H1 (cell line): ENCODE measurements around the gene PDK2. TPM values are rescaled to one million over a fixed set of nuclear protein-coding genes. Genes with fewer than 3 reads are reported as not detected.

ENCODE experiments used
- CTCF ChIA-PET: fragments of 300-600 bp; sonication (Branson Sonifier 250); formaldehyde crosslinking; loops from one replicate; lab custom pipeline; 2021; ENCODE audit not compliant: partially characterized antibody; lab: Charles Lee
- POLR2A ChIA-PET: fragments of 300-600 bp; sonication (Branson Sonifier 250); formaldehyde crosslinking; loops from one replicate; lab custom pipeline; 2021; ENCODE audit warnings: inconsistent platforms; ENCODE audit not compliant: partially characterized antibody; lab: Charles Lee
- DNase-seq, 2 experiments: peaks; one replicate each; pipeline versions ENCODE4 v3.0.0 to v3.0.0-alpha.2; 2010 to 2022; ENCODE audit warnings: low spot score in 2 of 2, low read depth in 1 of 2, mixed read lengths in 1 of 2
- FAIRE-seq: peaks from 2 replicates; lab custom pipeline; 2011; peaks lifted over from hg19 to GRCh38; lab: Jason Lieb, UNC
- H2AFZ ChIP-seq: 2 replicates; pipeline ENCODE4 v1.8.1; 2012; ENCODE audit warnings: low read length, inconsistent platforms
- H2AK5ac ChIP-seq: 2 replicates; pipeline ENCODE4 v1.6.1; 2013; ENCODE audit warnings: low read depth, low read length
- H2BK120ac ChIP-seq: replicated peaks from 2 replicates; pipeline ENCODE3; 2013; ENCODE audit warnings: low read depth, low read length, inconsistent platforms
- H2BK12ac ChIP-seq: 2 replicates; pipeline ENCODE4 v1.6.1; 2013; ENCODE audit warnings: low read depth, low read length
- H2BK15ac ChIP-seq: 2 replicates; pipeline ENCODE4 v1.6.1; 2013; ENCODE audit warnings: low read length
- H2BK20ac ChIP-seq: 2 replicates; pipeline ENCODE4 v1.6.1; 2013; ENCODE audit warnings: low read length
- H2BK5ac ChIP-seq: 2 replicates; pipeline ENCODE4 v1.6.1; 2013; ENCODE audit warnings: low read depth, low read length
- H3K14ac ChIP-seq: 2 replicates; pipeline ENCODE4 v1.6.1; 2013; ENCODE audit warnings: inconsistent platforms; ENCODE audit not compliant: insufficient read length
- H3K18ac ChIP-seq: 2 replicates; pipeline ENCODE4 v1.6.1; 2013; ENCODE audit warnings: low read length; ENCODE audit errors: extremely low read depth
- H3K23ac ChIP-seq: 2 replicates; pipeline ENCODE4 v1.6.1; 2013; ENCODE audit warnings: inconsistent platforms; ENCODE audit not compliant: insufficient read length
- H3K23me2 ChIP-seq: 2 replicates; pipeline ENCODE4 v1.6.1; 2013; ENCODE audit warnings: low read depth, low read length
- H3K27ac ChIP-seq: 2 replicates; pipeline ENCODE4 v1.6.1; 2011; ENCODE audit warnings: low read depth, low read length, inconsistent platforms
- H3K27me3 ChIP-seq, 4 experiments: replicated peaks in 1 of 4; 1 replicate in 1 of 4; 2 replicates in 3 of 4; pipeline versions ENCODE4 v1.6.1 to v1.8.1; 2011 to 2013; ENCODE audit warnings: low read length in 3 of 4, mild to moderate bottlenecking in 3 of 4, inconsistent platforms in 2 of 4, mixed read lengths in 2 of 4, moderate library complexity in 1 of 4; ENCODE audit not compliant: control insufficient read depth in 3 of 4, insufficient read depth in 3 of 4; ENCODE audit errors: extremely low read depth in 1 of 4
- H3K36me3 ChIP-seq, 4 experiments: 2 replicates each; pipeline versions ENCODE4 v1.6.1 to v1.8.1; 2011 to 2013; ENCODE audit warnings: mild to moderate bottlenecking in 4 of 4, low read length in 3 of 4, moderate library complexity in 2 of 4, control low read depth in 1 of 4, inconsistent platforms in 1 of 4; ENCODE audit not compliant: insufficient read depth in 4 of 4, control insufficient read depth in 2 of 4
- H3K4ac ChIP-seq: replicated peaks from 2 replicates; pipeline ENCODE3; 2013; ENCODE audit warnings: low read length, low read depth, mixed read lengths, inconsistent platforms; ENCODE audit not compliant: insufficient read length
- H3K4me1 ChIP-seq, 4 experiments: replicated peaks in 1 of 4; 1 replicate in 1 of 4; 2 replicates in 3 of 4; pipeline versions ENCODE4 v1.6.1 to v1.8.1; 2011 to 2013; ENCODE audit warnings: low read length in 3 of 4, inconsistent platforms in 2 of 4, mixed read lengths in 1 of 4; ENCODE audit not compliant: insufficient read depth in 4 of 4, control insufficient read depth in 3 of 4
- H3K4me2 ChIP-seq, 2 experiments: 2 replicates each; pipeline versions ENCODE4 v1.6.1 to v1.8.1; 2011 to 2013; ENCODE audit warnings: low read depth in 2 of 2, low read length in 2 of 2, control low read depth in 1 of 2, inconsistent platforms in 1 of 2, mild to moderate bottlenecking in 1 of 2; ENCODE audit not compliant: insufficient read depth in 1 of 2
- H3K4me3 ChIP-seq, 4 experiments: fragments of 200-600, 300-600 bp in 1 of 4; sonication (generic), shearing (Covaris generic), sonication (Bioruptor Twin) in 1 of 4; 2 replicates each; pipeline versions ENCODE4 v1.5.1 to v1.8.1; 2011 to 2016; ENCODE audit warnings: low read length in 4 of 4, low read depth in 3 of 4, control low read depth in 2 of 4, inconsistent platforms in 2 of 4, mild to moderate bottlenecking in 2 of 4, mixed read lengths in 1 of 4, moderate library complexity in 1 of 4; ENCODE audit not compliant: insufficient read depth in 2 of 4; ENCODE audit errors: extremely low read depth in 1 of 4
- H3K56ac ChIP-seq: replicated peaks from 2 replicates; pipeline ENCODE3; 2013; ENCODE audit warnings: low read depth, mild to moderate bottlenecking, mixed read lengths, low read length, inconsistent platforms; ENCODE audit not compliant: insufficient read length
- H3K79me1 ChIP-seq: 2 replicates; pipeline ENCODE4 v1.6.1; 2013; ENCODE audit warnings: low read depth, low read length, control low read depth
- H3K79me2 ChIP-seq, 2 experiments: 2 replicates each; pipeline versions ENCODE4 v1.6.1 to v1.8.1; 2012 to 2013; ENCODE audit warnings: low read length in 2 of 2, mild to moderate bottlenecking in 2 of 2, inconsistent platforms in 1 of 2; ENCODE audit not compliant: insufficient read depth in 2 of 2, control insufficient read depth in 1 of 2
- H3K9ac ChIP-seq, 4 experiments: replicated peaks in 1 of 4; 1 replicate in 1 of 4; 2 replicates in 3 of 4; pipeline versions ENCODE4 v1.6.1 to v1.8.1; 2011 to 2013; ENCODE audit warnings: low read depth in 3 of 4, low read length in 3 of 4, control low read depth in 2 of 4, mild to moderate bottlenecking in 2 of 4, moderate library complexity in 2 of 4, inconsistent platforms in 1 of 4; ENCODE audit errors: extremely low read depth in 1 of 4
- H3K9me3 ChIP-seq, 2 experiments: 2 replicates each; pipeline versions ENCODE4 v1.6.1 to v1.8.1; 2012 to 2013; ENCODE audit warnings: mild to moderate bottlenecking in 2 of 2, moderate library complexity in 2 of 2, control low read depth in 1 of 2, inconsistent platforms in 1 of 2, low read depth in 1 of 2, low read length in 1 of 2, mixed read lengths in 1 of 2; ENCODE audit not compliant: insufficient read depth in 2 of 2
- H4K20me1 ChIP-seq, 2 experiments: replicated peaks in 1 of 2; 2 replicates each; pipeline versions ENCODE3 to v1.8.1; 2011 to 2013; ENCODE audit warnings: inconsistent platforms in 2 of 2, low read length in 2 of 2, mild to moderate bottlenecking in 1 of 2; ENCODE audit not compliant: insufficient read depth in 2 of 2, control insufficient read depth in 1 of 2
- H4K5ac ChIP-seq: 2 replicates; pipeline ENCODE4 v1.6.1; 2013; ENCODE audit warnings: low read length, low read depth, mixed read lengths, inconsistent platforms; ENCODE audit not compliant: insufficient read length
- H4K8ac ChIP-seq: 2 replicates; pipeline ENCODE4 v1.8.0; 2013; ENCODE audit warnings: mild to moderate bottlenecking, moderate library complexity, low read length, inconsistent platforms; ENCODE audit not compliant: insufficient read depth; ENCODE audit errors: extremely low read depth
- H4K91ac ChIP-seq: replicated peaks from 2 replicates; pipeline ENCODE3; 2013; ENCODE audit warnings: low read length, mixed read lengths, inconsistent platforms; ENCODE audit not compliant: insufficient read length
- CBX5 ChIP-seq: fragments of 300-800, 300-1000 bp; sonication (generic); IDR thresholded peaks from 2 replicates; pipeline ENCODE4 v1.7.1; 2016; ENCODE audit warnings: antibody characterized with exemption, low read length, low read depth
- FOSL1 ChIP-seq: IDR thresholded peaks from 2 replicates; pipeline ENCODE4 v1.6.1; 2011; ENCODE audit warnings: mild to moderate bottlenecking, low read depth, low read length, moderate library complexity; ENCODE audit not compliant: insufficient read depth
- JUND ChIP-seq: IDR thresholded peaks from 2 replicates; pipeline ENCODE4 v1.6.1; 2011; ENCODE audit warnings: mild to moderate bottlenecking, improper control_type of control experiment, low read length
- RAD21 ChIP-seq, 2 experiments: IDR thresholded peaks in 1 of 2; conservative IDR thresholded peaks in 1 of 2; 2 replicates each; pipeline ENCODE4 v1.6.1; 2011; ENCODE audit warnings: low read depth in 2 of 2, low read length in 2 of 2, improper control_type of control experiment in 1 of 2, inconsistent platforms in 1 of 2, mild to moderate bottlenecking in 1 of 2, moderate library complexity in 1 of 2
- RNF2 ChIP-seq: fragments of 200-900, 300-1000 bp; sonication (generic); IDR thresholded peaks from 2 replicates; pipeline ENCODE4 v1.7.1; 2016; ENCODE audit warnings: borderline replicate concordance, low read depth, mild to moderate bottlenecking, antibody characterized with exemption, low read length; ENCODE audit not compliant: poor library complexity, severe bottlenecking; ENCODE audit errors: missing control alignments
- SIX5 ChIP-seq: IDR thresholded peaks from 2 replicates; pipeline ENCODE4 v1.6.1; 2011; ENCODE audit warnings: mild to moderate bottlenecking, low read depth, low read length
- SP2 ChIP-seq: IDR thresholded peaks from 2 replicates; pipeline ENCODE4 v1.6.1; 2012; ENCODE audit warnings: mild to moderate bottlenecking, low read length, inconsistent platforms
- YY1 ChIP-seq: IDR thresholded peaks from 2 replicates; pipeline ENCODE4 v1.6.1; 2011; ENCODE audit warnings: low read depth, mild to moderate bottlenecking, low read length
- WGBS, 2 experiments: shearing (Covaris generic) in 1 of 2; methylation state at CpG; one replicate each; pipeline versions ENCODE4 v1.1.6 to v1.1.7; 2013 to 2015; ENCODE audit warnings: low lambda C conversion rate in 2 of 2, mixed read lengths in 2 of 2, inconsistent platforms in 1 of 2, low coverage in 1 of 2, missing lambda C conversion rate in 1 of 2; ENCODE audit not compliant: insufficient replicate concordance in 2 of 2, insufficient coverage in 1 of 2, insufficient read length in 1 of 2; ENCODE audit errors: extremely low coverage in 1 of 2, missing lambda C conversion rate in 1 of 2; 5-methylcytosine and 5-hydroxymethylcytosine counted together
- polyA plus RNA-seq, 7 experiments: library from polyadenylated mRNA; depleted of rRNA in 3 of 7; stranded (reverse) in 5 of 7; unstranded in 2 of 7; fragments of >200 nt in 5 of 7; fragments of 200-250 nt in 2 of 7; gene quantifications; 1 replicate in 5 of 7; 2 replicates in 1 of 7; 4 replicates in 1 of 7; pipeline versions ENCODE4 v1.2.1 to v1.2.3, GENCODE V29; 2011 to 2013; ENCODE audit warnings: missing spikeins in 2 of 7, mixed read lengths in 2 of 7
- total RNA-seq: library from RNA; stranded (reverse); fragmentation: NEBNext Ultra II Directional; extraction: Animal tissue kit (Norgen Biotek cat#: 25700); gene quantifications from 2 replicates; pipeline ENCODE4 v1.2.1, GENCODE V29; 2021
- TF ChIP-seq, protein P1 (sequence below): IDR thresholded peaks from 2 replicates; pipeline ENCODE4 v1.6.1; 2012; ENCODE audit warnings: low read length, inconsistent platforms
- TF ChIP-seq, protein P2 (sequence below): IDR thresholded peaks from 2 replicates; pipeline ENCODE4 v1.6.1; 2012; ENCODE audit warnings: inconsistent platforms

Gene PDK2
- total and polyA plus RNA-seq, 2 of the 8 experiments (the other 6 are each of a cell fraction or from before 2014, with no cell fraction given) = 18.3 to 121 TPM

GRCh38 chr17:50108556-50108955, 13.4 kb downstream of the PDK2 start:
- Histone ChIP-seq H3K4me2 (no peak overlapping the region), H3K79me2 (no peaks in the 10 kb centered on the region), H3K4me1 (peaks cover 0 to 4% (median 2%) of the 10 kb centered on the region in 4 experiments; a peak in 1 of 7 replicates), H2AK5ac (no peak overlapping the region), H2BK15ac (no peak overlapping the region), H2BK12ac (no peak overlapping the region), H2AFZ (no peak overlapping the region), H2BK5ac (no peak overlapping the region), H3K36me3 (no peaks in the 10 kb centered on the region; a peak in 2 of 8 replicates), H3K4me3 (no peak overlapping the region), H3K9me3 (no peaks in the 10 kb centered on the region), H3K14ac (no peak overlapping the region), H3K4ac (no peak overlapping the region), H3K18ac (no peak overlapping the region), H4K20me1 (peaks cover 2% of the 10 kb centered on the region in 2 experiments), H3K27ac (no peak overlapping the region), H3K27me3 (no peaks in the 10 kb centered on the region; a peak in 1 of 7 replicates), H2BK20ac (no peak overlapping the region), H3K79me1 (no peaks in the 10 kb centered on the region; the same call in 1 of the 2 replicates), H3K23ac (no peak overlapping the region), H4K91ac (no peak overlapping the region), H3K56ac (no peak overlapping the region), H2BK120ac (no peak overlapping the region), H4K8ac (no peak overlapping the region), H3K23me2 (no peaks in the 10 kb centered on the region), H4K5ac (no peak overlapping the region), H3K9ac (no peak overlapping the region)
- CTCF ChIA-PET = interaction anchor here (0.6 to 23.0 kb wide), 10 partner anchors 11 to 65 kb away, joined by 3 to 412 read pairs (median 3); partner anchors contain the start of genes ITGA3 and PDK2
- WGBS, 2 experiments = 81% methylated on average over 9 of the region's 9 CpGs; no CpG with 5 or more reads in 1 of the 2 experiments
- no peak for TF ChIP-seq RAD21 (IDR thresholded peaks at IDR 0.05 in 1 of 2, conservative IDR thresholded peaks at IDR 0.05 in 1 of 2; ENCODE audit: low read depth in 2 of 2, low read length in 2 of 2)
- TF ChIP-seq FOSL1 = no peak
- no peak for TF ChIP-seq RNF2
- no peak for TF ChIP-seq SP2
- TF ChIP-seq, protein P1, sequence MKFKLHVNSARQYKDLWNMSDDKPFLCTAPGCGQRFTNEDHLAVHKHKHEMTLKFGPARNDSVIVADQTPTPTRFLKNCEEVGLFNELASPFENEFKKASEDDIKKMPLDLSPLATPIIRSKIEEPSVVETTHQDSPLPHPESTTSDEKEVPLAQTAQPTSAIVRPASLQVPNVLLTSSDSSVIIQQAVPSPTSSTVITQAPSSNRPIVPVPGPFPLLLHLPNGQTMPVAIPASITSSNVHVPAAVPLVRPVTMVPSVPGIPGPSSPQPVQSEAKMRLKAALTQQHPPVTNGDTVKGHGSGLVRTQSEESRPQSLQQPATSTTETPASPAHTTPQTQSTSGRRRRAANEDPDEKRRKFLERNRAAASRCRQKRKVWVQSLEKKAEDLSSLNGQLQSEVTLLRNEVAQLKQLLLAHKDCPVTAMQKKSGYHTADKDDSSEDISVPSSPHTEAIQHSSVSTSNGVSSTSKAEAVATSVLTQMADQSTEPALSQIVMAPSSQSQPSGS = no peak
- TF ChIP-seq YY1 = no peak
- no peak for TF ChIP-seq CBX5
- TF ChIP-seq, protein P2, sequence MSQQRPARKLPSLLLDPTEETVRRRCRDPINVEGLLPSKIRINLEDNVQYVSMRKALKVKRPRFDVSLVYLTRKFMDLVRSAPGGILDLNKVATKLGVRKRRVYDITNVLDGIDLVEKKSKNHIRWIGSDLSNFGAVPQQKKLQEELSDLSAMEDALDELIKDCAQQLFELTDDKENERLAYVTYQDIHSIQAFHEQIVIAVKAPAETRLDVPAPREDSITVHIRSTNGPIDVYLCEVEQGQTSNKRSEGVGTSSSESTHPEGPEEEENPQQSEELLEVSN = no peak
- TF ChIP-seq SIX5 = no peak
- no peak for TF ChIP-seq JUND
- FAIRE-seq (no peak), DNase-seq (no peak)
- POLR2A ChIA-PET = interaction anchor here (0.6 to 0.8 kb wide), 2 partner anchors 22 to 249 kb away, joined by 3 read pairs; no protein-coding TSS in a partner anchor
